Measurements from ENCODE around the gene VPS4B.
A peak's percentile ranks its signal among the peaks of the same experiment; 100 is the strongest.

VPS4B gene

GRCh38 chr18:63427558-63427957 is 5.3 kb upstream of the VPS4B start:
- H3K9me3 ChIP-seq (ENCODE audit: severe bottlenecking), result no peaks in the 10 kb centered on the region
- no peaks in the 10 kb centered on the region for H3K36me3 ChIP-seq
- DNase-seq, result no peak
- no peak overlapping the region for H3K4me3 ChIP-seq (ENCODE audit: low read depth, low read length)
- TF ChIP-seq CTCF (IDR thresholded peaks at IDR 0.05; ENCODE audit: low read depth, low read length), result no peak
- H3K27me3 ChIP-seq (ENCODE audit: insufficient read depth, low read depth, severe bottlenecking), result no peaks in the 10 kb centered on the region
- no peak overlapping the region for H3K27ac ChIP-seq

- Histone ChIP-seq H3K4me3 (ENCODE audit: low read depth, low read length) (peak overlapping the region; percentile 98), H3K9me3 (ENCODE audit: severe bottlenecking) (no peaks in the 10 kb centered on the region), H3K36me3 (peaks cover 23% of the 10 kb centered on the region), H3K27me3 (ENCODE audit: insufficient read depth, low read depth, severe bottlenecking) (no peaks in the 10 kb centered on the region), H3K27ac (peak overlapping the region; percentile 96)
- 0 out of 2 replicates have a peak, but pooled peaks have one; percentile 29 for TF ChIP-seq CTCF (IDR thresholded peaks at IDR 0.05; ENCODE audit: low read depth, low read length)
- DNase-seq, result no peak
These were observed 608 bp upstream of the VPS4B start for GRCh38 chr18:63422864-63423304.

- peak overlapping the region; percentile 98 for H3K4me3 ChIP-seq (ENCODE audit: low read depth, low read length)
- peaks cover 36% of the 10 kb centered on the region for H3K36me3 ChIP-seq
- DNase-seq, result no peak
- no peaks in the 10 kb centered on the region for H3K27me3 ChIP-seq (ENCODE audit: insufficient read depth, low read depth, severe bottlenecking)
- H3K9me3 ChIP-seq (ENCODE audit: severe bottlenecking), result no peaks in the 10 kb centered on the region
- H3K27ac ChIP-seq, result peak overlapping the region; percentile 96
- no peak for TF ChIP-seq CTCF (IDR thresholded peaks at IDR 0.05; ENCODE audit: low read depth, low read length)
These were observed 762 bp downstream of the VPS4B start for GRCh38 chr18:63421514-63421913.

- no peak overlapping the region for H3K27ac ChIP-seq
- H3K27me3 ChIP-seq (ENCODE audit: insufficient read depth, low read depth, severe bottlenecking), result no peaks in the 10 kb centered on the region
- H3K4me3 ChIP-seq (ENCODE audit: low read depth, low read length), result no peak overlapping the region
- H3K9me3 ChIP-seq (ENCODE audit: severe bottlenecking), result no peaks in the 10 kb centered on the region
- no peak for TF ChIP-seq CTCF (IDR thresholded peaks at IDR 0.05; ENCODE audit: low read depth, low read length)
- H3K36me3 ChIP-seq, result peaks cover 81% of the 10 kb centered on the region
- DNase-seq, result no peak
These were observed 9.3 kb downstream of the VPS4B start for GRCh38 chr18:63412953-63413352.

- no peak overlapping the region for H3K27ac ChIP-seq
- H3K4me3 ChIP-seq (ENCODE audit: low read depth, low read length), result no peak overlapping the region
- no peaks in the 10 kb centered on the region for H3K27me3 ChIP-seq (ENCODE audit: insufficient read depth, low read depth, severe bottlenecking)
- no peak for TF ChIP-seq CTCF (IDR thresholded peaks at IDR 0.05; ENCODE audit: low read depth, low read length)
- no peak for DNase-seq
- no peaks in the 10 kb centered on the region for H3K9me3 ChIP-seq (ENCODE audit: severe bottlenecking)
- peaks cover 79% of the 10 kb centered on the region for H3K36me3 ChIP-seq
These were observed 11.5 kb downstream of the VPS4B start for GRCh38 chr18:63410792-63411191.

- H3K27ac ChIP-seq, result no peak overlapping the region
- H3K36me3 ChIP-seq, result peaks cover 68% of the 10 kb centered on the region
- H3K4me3 ChIP-seq (ENCODE audit: low read depth, low read length), result no peak overlapping the region
- H3K27me3 ChIP-seq (ENCODE audit: insufficient read depth, low read depth, severe bottlenecking), result no peaks in the 10 kb centered on the region
- H3K9me3 ChIP-seq (ENCODE audit: severe bottlenecking), result no peaks in the 10 kb centered on the region
- no peak for DNase-seq
- TF ChIP-seq CTCF (IDR thresholded peaks at IDR 0.05; ENCODE audit: low read depth, low read length), result no peak
These were observed 13.0 kb downstream of the VPS4B start for GRCh38 chr18:63409301-63409700.
